H9 (cell line): ENCODE results near the gene POC1B. TPM values are rescaled to one million over a fixed set of nuclear protein-coding genes. Genes with fewer than 3 reads are reported as not detected.

Experiments
- DNase-seq: peaks from one replicate; pipeline ENCODE4 v3.0.0-alpha.2; 2017
- H2AFZ ChIP-seq: one replicate; pipeline ENCODE4 v1.6.1; 2013; ENCODE audit warnings: mild to moderate bottlenecking, low read length, control low read depth, moderate library complexity
- H2AK5ac ChIP-seq: 2 replicates; pipeline ENCODE4 v1.6.1; 2013; ENCODE audit warnings: low read length, control low read depth, mixed read lengths; ENCODE audit not compliant: insufficient read length
- H2BK120ac ChIP-seq: one replicate; pipeline ENCODE4 v1.6.1; 2013; ENCODE audit warnings: low read depth, mild to moderate bottlenecking, low read length, control low read depth, inconsistent platforms; ENCODE audit not compliant: poor library complexity, severe bottlenecking
- H2BK12ac ChIP-seq: 2 replicates; pipeline ENCODE4 v1.6.1; 2013; ENCODE audit warnings: low read length, control low read depth, mixed read lengths, low read depth; ENCODE audit not compliant: insufficient read length
- H2BK15ac ChIP-seq: 2 replicates; pipeline ENCODE4 v1.6.1; 2013; ENCODE audit warnings: low read depth, low read length, control low read depth
- H2BK20ac ChIP-seq: one replicate; pipeline ENCODE4 v1.6.1; 2013; ENCODE audit warnings: low read depth, mild to moderate bottlenecking, low read length, control low read depth, inconsistent platforms; ENCODE audit not compliant: poor library complexity, severe bottlenecking
- H2BK5ac ChIP-seq: 2 replicates; pipeline ENCODE4 v1.6.1; 2013; ENCODE audit warnings: low read length, control low read depth, mixed read lengths; ENCODE audit not compliant: insufficient read length
- H3K14ac ChIP-seq: 2 replicates; pipeline ENCODE4 v1.6.1; 2013; ENCODE audit warnings: low read length, control low read depth; ENCODE audit not compliant: insufficient read depth
- H3K18ac ChIP-seq: 2 replicates; pipeline ENCODE4 v1.6.1; 2013; ENCODE audit warnings: low read depth, mild to moderate bottlenecking, mixed read lengths, low read length, control low read depth; ENCODE audit not compliant: insufficient read length
- H3K23ac ChIP-seq: 2 replicates; pipeline ENCODE4 v1.6.1; 2013; ENCODE audit warnings: low read length, control low read depth, mixed read lengths, low read depth; ENCODE audit not compliant: insufficient read length
- H3K23me2 ChIP-seq: 2 replicates; pipeline ENCODE4 v1.6.1; 2013; ENCODE audit warnings: low read depth, mild to moderate bottlenecking, mixed read lengths, low read length, control low read depth; ENCODE audit not compliant: insufficient read length, poor library complexity, severe bottlenecking
- H3K27ac ChIP-seq: 2 replicates; pipeline ENCODE4 v1.5.1; 2013; ENCODE audit warnings: low read length, control low read depth, mixed read lengths, low read depth; ENCODE audit not compliant: insufficient read length
- H3K27me3 ChIP-seq: 2 replicates; pipeline ENCODE4 v1.6.1; 2013; ENCODE audit warnings: low read length, control low read depth, inconsistent platforms; ENCODE audit not compliant: insufficient read depth
- H3K4ac ChIP-seq: 2 replicates; pipeline ENCODE4 v1.6.1; 2013; ENCODE audit warnings: low read depth, mild to moderate bottlenecking, control low read depth, inconsistent platforms, low read length, moderate library complexity
- H3K4me1 ChIP-seq: 2 replicates; pipeline ENCODE4 v1.6.1; 2013; ENCODE audit warnings: low read length, control low read depth, inconsistent platforms; ENCODE audit not compliant: insufficient read depth
- H3K4me2 ChIP-seq: 2 replicates; pipeline ENCODE4 v1.6.1; 2013; ENCODE audit warnings: low read length, control low read depth, mixed read lengths; ENCODE audit not compliant: insufficient read length, insufficient read depth
- H3K56ac ChIP-seq: 2 replicates; pipeline ENCODE4 v1.6.1; 2013; ENCODE audit warnings: low read depth, mild to moderate bottlenecking, mixed read lengths, low read length, control low read depth; ENCODE audit not compliant: insufficient read length
- H3K79me1 ChIP-seq: 2 replicates; pipeline ENCODE4 v1.6.1; 2013; ENCODE audit warnings: low read depth, mild to moderate bottlenecking, moderate library complexity, low read length, control low read depth, inconsistent platforms; ENCODE audit not compliant: insufficient read depth, poor library complexity, severe bottlenecking
- H3K79me2 ChIP-seq: 2 replicates; pipeline ENCODE4 v1.6.1; 2013; ENCODE audit warnings: low read length, control low read depth, inconsistent platforms; ENCODE audit not compliant: insufficient read depth
- H3K9ac ChIP-seq: 2 replicates; pipeline ENCODE4 v1.6.1; 2013; ENCODE audit warnings: low read length, control low read depth, mixed read lengths; ENCODE audit not compliant: insufficient read length; ENCODE audit errors: extremely low read depth
- H3K9me3 ChIP-seq: one replicate; pipeline ENCODE4 v1.6.1; 2013; ENCODE audit warnings: low read depth, low read length, inconsistent platforms; ENCODE audit not compliant: control insufficient read depth
- H3T11ph ChIP-seq: one replicate; pipeline ENCODE4 v1.6.1; 2013; ENCODE audit warnings: mild to moderate bottlenecking, low read length, control low read depth, inconsistent platforms
- H4K20me1 ChIP-seq: one replicate; pipeline ENCODE4 v1.6.1; 2013; ENCODE audit not compliant: control insufficient read depth, insufficient read length, insufficient read depth
- H4K5ac ChIP-seq: 2 replicates; pipeline ENCODE4 v1.6.1; 2013; ENCODE audit warnings: low read depth, mild to moderate bottlenecking, mixed read lengths, low read length, control low read depth; ENCODE audit not compliant: insufficient read length
- H4K8ac ChIP-seq: replicated peaks from 2 replicates; pipeline ENCODE4 v1.6.1; 2013; ENCODE audit warnings: low read length, control low read depth, mixed read lengths, low read depth; ENCODE audit not compliant: insufficient read length
- H4K91ac ChIP-seq: 2 replicates; pipeline ENCODE4 v1.6.1; 2013; ENCODE audit warnings: low read depth, mild to moderate bottlenecking, moderate library complexity, mixed read lengths, low read length, control low read depth; ENCODE audit not compliant: insufficient read length
- H3K27ac Mint-ChIP-seq, 3 experiments: 2 replicates in 2 of 3; 3 replicates in 1 of 3; pipeline ENCODE4 v1.8.0; 2020 to 2021; ENCODE audit warnings: mixed read lengths in 3 of 3, mild to moderate bottlenecking in 1 of 3, moderate library complexity in 1 of 3
- H3K27me3 Mint-ChIP-seq: 2 replicates; pipeline ENCODE4 v1.8.0; 2021; ENCODE audit warnings: low read depth, mild to moderate bottlenecking, moderate library complexity, mixed read lengths
- H3K36me3 Mint-ChIP-seq, 3 experiments: 2 replicates in 2 of 3; 3 replicates in 1 of 3; pipeline ENCODE4 v1.8.0; 2020 to 2021; ENCODE audit warnings: low read depth in 3 of 3, mixed read lengths in 3 of 3; ENCODE audit not compliant: insufficient read depth in 1 of 3
- H3K4me1 Mint-ChIP-seq, 2 experiments: 2 replicates each; pipeline ENCODE4 v1.8.0; 2020; ENCODE audit warnings: mixed read lengths in 2 of 2
- H3K4me3 Mint-ChIP-seq, 2 experiments: 2 replicates in 1 of 2; 3 replicates in 1 of 2; pipeline ENCODE4 v1.8.0; 2020 to 2021; ENCODE audit warnings: mild to moderate bottlenecking in 2 of 2, mixed read lengths in 2 of 2, moderate library complexity in 1 of 2
- H3K9me3 Mint-ChIP-seq, 2 experiments: 2 replicates in 1 of 2; 3 replicates in 1 of 2; pipeline ENCODE4 v1.8.0; 2020; ENCODE audit warnings: mild to moderate bottlenecking in 2 of 2, mixed read lengths in 2 of 2, moderate library complexity in 1 of 2
- CTCF ChIP-seq: fragments of 200-600 bp; sonication (generic); conservative IDR thresholded peaks from 3 replicates; pipeline ENCODE4 v1.8.0; 2021; ENCODE audit warnings: antibody characterized with exemption, mild to moderate bottlenecking
- WGBS: extraction: QIAGEN DNeasy Blood & Tissue Kit; methylation state at CpG from one replicate; pipeline ENCODE4 v1.1.7; 2013; ENCODE audit warnings: missing lambda C conversion rate, low lambda C conversion rate, mixed read lengths; ENCODE audit not compliant: insufficient read length; ENCODE audit errors: extremely low coverage; 5-methylcytosine and 5-hydroxymethylcytosine counted together
- total RNA-seq: library from RNA; stranded (reverse); gene quantifications from 2 replicates; pipeline ENCODE4 v1.2.1, GENCODE V29; 2021

Gene POC1B
- total RNA-seq, 1 experiment from 2014 or later, result 12.5 TPM

DNA sequence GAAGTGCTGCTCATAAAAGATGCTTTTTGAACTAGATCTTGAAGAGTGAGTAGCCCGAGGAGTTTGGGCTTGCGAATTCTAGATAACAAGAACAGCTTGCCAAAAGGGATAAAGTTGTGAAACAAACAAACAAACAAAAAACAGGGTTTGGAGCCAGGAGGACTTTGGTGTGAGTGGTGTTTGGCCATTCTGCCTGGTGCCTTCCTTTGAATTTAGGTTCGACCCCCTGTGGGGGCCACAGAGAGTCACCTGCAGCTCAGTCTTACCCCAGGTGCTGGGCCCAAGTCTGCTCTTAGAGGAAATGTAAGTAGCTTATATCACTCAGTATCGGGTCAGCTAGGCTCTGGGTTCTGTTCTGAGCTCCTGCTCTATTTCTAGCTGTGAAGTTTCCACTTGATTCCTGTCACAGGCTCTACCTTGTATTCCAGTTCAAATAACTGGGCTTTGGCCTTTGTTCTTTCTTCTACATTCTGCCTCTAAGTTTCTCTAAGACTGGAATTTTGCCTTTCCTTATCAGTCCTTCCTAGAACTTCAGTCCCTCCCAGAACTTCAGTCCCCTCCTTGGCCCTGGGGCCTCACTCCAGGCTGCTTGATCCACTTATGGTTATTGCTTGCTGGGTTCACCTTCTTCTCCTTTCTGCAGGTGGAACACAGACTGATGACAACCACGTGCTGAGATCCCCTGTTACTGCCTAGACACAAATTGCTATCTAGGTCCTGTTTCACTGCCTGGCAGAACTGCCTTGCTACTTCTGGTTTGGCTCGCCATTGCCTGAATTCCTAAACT is 153.1 kb downstream of the POC1B start:
- Histone ChIP-seq H3T11ph (no peak overlapping the region), H3K27me3 (no peaks in the 10 kb centered on the region), H3K4me2 (no peak overlapping the region), H2BK15ac (no peak overlapping the region), H3K4ac (no peak overlapping the region), H3K4me1 (peaks cover 7% of the 10 kb centered on the region; the same call in 1 of the 2 replicates), H4K5ac (no peak overlapping the region), H2BK20ac (no peak overlapping the region), H3K79me2 (no peaks in the 10 kb centered on the region), H4K20me1 (no peaks in the 10 kb centered on the region), H3K18ac (no peak overlapping the region), H2BK12ac (no peak overlapping the region), H3K9me3 (no peaks in the 10 kb centered on the region), H3K27ac (no peak overlapping the region), H3K56ac (no peak overlapping the region), H2AFZ (no peak overlapping the region), H2BK5ac (no peak overlapping the region), H4K8ac (no peak overlapping the region), H2BK120ac (no peak overlapping the region), H3K9ac (no peak overlapping the region), H2AK5ac (no peak overlapping the region), H3K14ac (no peak overlapping the region), H3K23me2 (no peaks in the 10 kb centered on the region), H3K23ac (no peak overlapping the region), H4K91ac (no peak overlapping the region), H3K79me1 (no peaks in the 10 kb centered on the region)
- no peak for TF ChIP-seq CTCF
- Mint-ChIP-seq H3K9me3 (peaks cover 0 to 2% of the 10 kb centered on the region in 2 experiments; a peak in 3 of 5 replicates), H3K27me3 (peaks cover 8% of the 10 kb centered on the region), H3K36me3 (peaks cover 0 to 2% (median 0%) of the 10 kb centered on the region in 3 experiments; a peak in 1 of 7 replicates), H3K4me3 (no peak overlapping the region), H3K27ac (peak overlapping the region; percentile 16 to 47 (median 32); a peak in 3 of 7 replicates), H3K4me1 (peaks cover 17 to 19% of the 10 kb centered on the region in 2 experiments)
- no peak for DNase-seq
- WGBS, result no CpG with 5 or more reads among the region's 6 CpGs
